Measurements from ENCODE around the gene COP1. TPM values are rescaled to one million over a fixed set of nuclear protein-coding genes. Genes with fewer than 3 reads are reported as not detected.

Gene COP1
- total and polyA plus RNA-seq, 3 experiments from 2014 or later: 39.7 to 43.0 (median 40.6) TPM

DNA sequence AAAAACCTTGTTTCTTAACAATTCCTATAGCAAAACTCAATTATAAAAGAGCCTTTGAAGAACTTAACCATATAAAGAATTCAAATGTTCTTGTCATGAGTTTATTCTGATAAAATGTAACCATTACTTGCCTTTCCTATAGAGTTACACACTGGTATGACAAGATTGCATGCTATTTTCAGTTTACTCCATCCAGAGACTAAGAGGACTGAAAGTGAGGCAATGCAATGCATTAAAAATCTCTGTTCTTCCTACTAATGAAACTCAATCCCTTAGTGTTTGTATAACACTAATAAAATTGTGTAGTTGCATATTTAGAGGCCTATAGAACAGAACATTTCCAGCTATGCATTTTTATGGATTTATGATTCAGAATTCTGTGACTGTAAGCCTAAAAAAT, 88.1 kb downstream of the COP1 start:
- Histone ChIP-seq H3K27me3 (ENCODE audit: insufficient read depth, low read length, poor library complexity, severe bottlenecking) (no peaks in the 10 kb centered on the region), H3K9me3 (ENCODE audit: low read length) (no peaks in the 10 kb centered on the region), H3K4me3 (ENCODE audit: low read length) (no peak overlapping the region), H3K36me3 (ENCODE audit: insufficient read depth, low read length) (no peaks in the 10 kb centered on the region), H3K4me1 (ENCODE audit: insufficient read depth, low read length) (no peaks in the 10 kb centered on the region), H3K27ac (ENCODE audit: low read depth, low read length) (no peak overlapping the region)
- Mint-ChIP-seq H3K27me3 (no peaks in the 10 kb centered on the region), H3K36me3 (peaks cover 13 to 50% (median 41%) of the 10 kb centered on the region in 3 donors), H3K4me3 (no peak overlapping the region), H3K4me1 (peaks cover 1 to 17% (median 9%) of the 10 kb centered on the region in 3 donors), H3K27ac (no peak overlapping the region), H3K9me3 (peaks cover 2 to 19% (median 15%) of the 10 kb centered on the region in 5 donors)
- POLR2A ChIA-PET: no interaction called here
- no peak for DNase-seq
- CTCF ChIA-PET: no interaction called here

DNA sequence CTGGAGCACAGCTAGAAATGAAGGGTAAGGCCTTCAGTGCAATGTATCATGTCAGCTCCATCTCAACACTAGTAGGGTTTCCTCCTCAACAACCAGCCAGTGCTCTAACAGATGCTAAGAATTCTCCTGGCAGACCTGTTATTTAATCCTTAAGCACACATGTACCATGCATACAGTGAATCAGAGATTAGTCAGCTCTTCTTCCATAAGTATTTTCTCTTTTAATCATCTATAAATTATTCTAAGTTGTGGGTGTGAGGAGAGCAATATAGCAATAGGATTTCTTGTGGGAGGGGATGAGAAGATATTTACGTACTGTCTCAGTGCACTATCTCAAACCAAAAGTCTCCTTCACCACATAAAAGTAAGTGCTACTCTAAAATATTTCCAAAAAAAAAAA, 95.3 kb downstream of the COP1 start:
- no peak overlapping the region for H3K27ac Mint-ChIP-seq
- no peak overlapping the region for H3K4me3 Mint-ChIP-seq
- H3K9me3 Mint-ChIP-seq: peaks cover 0 to 4% (median 2%) of the 10 kb centered on the region in 5 donors
- no peak overlapping the region for H3K4me3 ChIP-seq (ENCODE audit: low read length)
- peaks cover 21 to 67% (median 48%) of the 10 kb centered on the region in 3 donors for H3K36me3 Mint-ChIP-seq
- H3K4me1 Mint-ChIP-seq: peaks cover 19 to 29% (median 22%) of the 10 kb centered on the region in 3 donors
- H3K27ac ChIP-seq (ENCODE audit: low read depth, low read length): no peak overlapping the region
- no peaks in the 10 kb centered on the region for H3K4me1 ChIP-seq (ENCODE audit: insufficient read depth, low read length)
- H3K36me3 ChIP-seq (ENCODE audit: insufficient read depth, low read length): no peaks in the 10 kb centered on the region
- H3K27me3 ChIP-seq (ENCODE audit: insufficient read depth, low read length, poor library complexity, severe bottlenecking): no peaks in the 10 kb centered on the region
- DNase-seq: no peak
- ChIA-PET CTCF (no interaction called here), POLR2A (no interaction called here)
- no peaks in the 10 kb centered on the region for H3K27me3 Mint-ChIP-seq
- H3K9me3 ChIP-seq (ENCODE audit: low read length): no peaks in the 10 kb centered on the region

DNA sequence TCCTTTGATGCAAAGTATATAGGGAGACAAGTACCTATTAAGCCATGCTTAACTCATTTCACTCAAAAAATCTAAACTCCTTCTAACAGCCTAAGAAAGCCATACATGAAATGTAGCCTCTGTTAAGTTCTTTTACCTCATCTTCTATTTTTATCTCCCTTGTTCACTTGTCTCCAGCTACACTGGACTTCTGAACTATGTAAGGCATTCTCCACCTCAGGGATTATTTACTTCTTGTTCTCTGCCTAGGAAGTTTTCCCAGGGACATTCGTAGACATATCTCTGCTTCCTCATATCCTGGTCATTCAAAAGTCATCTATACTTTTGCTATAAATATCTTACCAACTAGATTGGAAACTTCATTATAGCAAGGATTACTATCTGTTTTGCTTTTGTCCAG, 96.9 kb downstream of the COP1 start:
- H3K27ac ChIP-seq (ENCODE audit: low read depth, low read length): no peak overlapping the region
- CTCF ChIA-PET: no interaction called here
- POLR2A ChIA-PET: no interaction called here
- no peaks in the 10 kb centered on the region for H3K27me3 Mint-ChIP-seq
- H3K27ac Mint-ChIP-seq: peak overlapping the region in 1 of 8 donors; percentile 84
- H3K4me1 Mint-ChIP-seq: peaks cover 19 to 29% (median 19%) of the 10 kb centered on the region in 3 donors
- no peaks in the 10 kb centered on the region for H3K27me3 ChIP-seq (ENCODE audit: insufficient read depth, low read length, poor library complexity, severe bottlenecking)
- no peaks in the 10 kb centered on the region for H3K9me3 ChIP-seq (ENCODE audit: low read length)
- DNase-seq: no peak
- H3K4me3 ChIP-seq (ENCODE audit: low read length): no peak overlapping the region
- no peak overlapping the region for H3K4me3 Mint-ChIP-seq
- peaks cover 0 to 4% (median 2%) of the 10 kb centered on the region in 5 donors for H3K9me3 Mint-ChIP-seq
- H3K36me3 ChIP-seq (ENCODE audit: insufficient read depth, low read length): no peaks in the 10 kb centered on the region
- H3K4me1 ChIP-seq (ENCODE audit: insufficient read depth, low read length): no peaks in the 10 kb centered on the region
- peaks cover 22 to 68% (median 47%) of the 10 kb centered on the region in 3 donors for H3K36me3 Mint-ChIP-seq

DNA sequence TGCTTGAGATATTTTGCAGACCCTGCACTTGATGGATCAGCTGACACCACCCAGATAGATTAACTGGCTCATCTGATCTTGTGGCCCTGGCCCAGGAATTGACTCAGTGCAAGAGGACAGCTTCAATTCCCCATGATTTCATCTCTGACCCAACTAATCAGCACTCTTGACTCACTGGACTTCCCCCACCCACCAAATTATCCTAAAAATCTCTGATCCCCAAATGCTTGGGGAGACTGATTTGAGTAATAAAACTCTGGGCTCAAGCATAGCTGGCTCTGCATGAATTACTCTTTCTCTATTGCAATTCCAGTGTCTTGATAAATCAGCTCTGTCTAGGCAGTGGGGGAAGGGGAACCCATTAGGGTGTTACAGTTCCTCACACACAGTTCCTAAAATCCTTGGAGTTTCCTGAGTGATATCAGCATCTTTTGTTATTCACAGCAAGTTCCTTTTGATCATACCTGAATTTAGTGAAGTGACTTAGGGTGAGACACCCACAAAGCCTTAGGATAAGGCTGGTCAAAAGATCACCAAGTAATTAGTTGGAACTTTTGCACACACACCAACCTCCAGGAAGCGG, 104.2 kb downstream of the COP1 start:
- no peaks in the 10 kb centered on the region for H3K4me1 ChIP-seq (ENCODE audit: insufficient read depth, low read length)
- H3K27ac Mint-ChIP-seq: no peak overlapping the region
- peaks cover 27 to 41% (median 32%) of the 10 kb centered on the region in 5 donors for H3K9me3 Mint-ChIP-seq
- ChIA-PET CTCF (no interaction called here), POLR2A (no interaction called here)
- H3K27ac ChIP-seq (ENCODE audit: low read depth, low read length): no peak overlapping the region
- no peak for DNase-seq
- no peaks in the 10 kb centered on the region for H3K27me3 Mint-ChIP-seq
- H3K9me3 ChIP-seq (ENCODE audit: low read length): no peaks in the 10 kb centered on the region
- no peak overlapping the region for H3K4me3 ChIP-seq (ENCODE audit: low read length)
- H3K27me3 ChIP-seq (ENCODE audit: insufficient read depth, low read length, poor library complexity, severe bottlenecking): no peaks in the 10 kb centered on the region
- H3K4me3 Mint-ChIP-seq: no peak overlapping the region
- H3K36me3 Mint-ChIP-seq: peaks cover 18 to 83% (median 67%) of the 10 kb centered on the region in 3 donors
- H3K36me3 ChIP-seq (ENCODE audit: insufficient read depth, low read length): peaks cover 14% of the 10 kb centered on the region
- peaks cover 0 to 4% (median 2%) of the 10 kb centered on the region in 3 donors for H3K4me1 Mint-ChIP-seq

DNA sequence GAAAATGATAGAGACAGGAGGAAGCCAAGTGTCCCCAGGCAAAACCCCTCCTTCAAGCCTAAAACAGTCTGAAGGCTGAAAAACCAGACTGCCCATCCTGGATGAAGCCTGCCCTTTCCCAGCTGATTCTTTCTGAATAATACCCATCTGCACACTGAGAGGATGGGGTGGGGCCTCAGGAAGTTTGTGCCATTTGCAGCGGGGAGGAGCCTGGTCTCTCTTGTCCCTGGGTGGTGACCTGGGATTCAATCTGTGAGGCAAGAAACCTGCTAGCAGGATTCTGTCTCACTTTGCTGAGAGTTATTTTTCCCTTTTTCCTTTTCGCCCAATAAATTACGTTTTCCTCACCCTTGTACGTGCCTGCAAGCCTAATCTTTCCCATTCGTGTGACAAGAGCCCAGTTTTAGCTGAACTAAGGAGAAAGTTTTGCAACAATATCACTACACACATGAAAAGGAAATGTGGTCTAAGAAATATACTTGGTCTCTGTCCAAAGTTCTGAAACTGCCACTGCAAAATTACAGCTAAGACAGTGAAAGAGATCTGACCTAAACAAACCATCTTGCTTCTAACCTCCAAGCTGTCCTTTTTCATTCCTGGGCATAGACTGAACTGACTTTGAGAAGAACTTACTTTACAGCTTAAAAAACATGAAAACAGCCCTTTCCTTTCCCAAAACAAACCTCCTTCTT, 105.0 kb downstream of the COP1 start:
- Histone ChIP-seq H3K4me3 (ENCODE audit: low read length) (no peak overlapping the region), H3K4me1 (ENCODE audit: insufficient read depth, low read length) (no peaks in the 10 kb centered on the region), H3K27me3 (ENCODE audit: insufficient read depth, low read length, poor library complexity, severe bottlenecking) (no peaks in the 10 kb centered on the region), H3K36me3 (ENCODE audit: insufficient read depth, low read length) (peaks cover 14% of the 10 kb centered on the region), H3K9me3 (ENCODE audit: low read length) (no peaks in the 10 kb centered on the region), H3K27ac (ENCODE audit: low read depth, low read length) (no peak overlapping the region)
- ChIA-PET CTCF (no interaction called here), POLR2A (no interaction called here)
- Mint-ChIP-seq H3K36me3 (peaks cover 18 to 84% (median 75%) of the 10 kb centered on the region in 3 donors), H3K27ac (no peak overlapping the region), H3K9me3 (peaks cover 29 to 48% (median 40%) of the 10 kb centered on the region in 5 donors), H3K4me1 (peaks cover 0 to 4% (median 0%) of the 10 kb centered on the region in 3 donors), H3K4me3 (no peak overlapping the region), H3K27me3 (no peaks in the 10 kb centered on the region)
- DNase-seq: no peak

DNA sequence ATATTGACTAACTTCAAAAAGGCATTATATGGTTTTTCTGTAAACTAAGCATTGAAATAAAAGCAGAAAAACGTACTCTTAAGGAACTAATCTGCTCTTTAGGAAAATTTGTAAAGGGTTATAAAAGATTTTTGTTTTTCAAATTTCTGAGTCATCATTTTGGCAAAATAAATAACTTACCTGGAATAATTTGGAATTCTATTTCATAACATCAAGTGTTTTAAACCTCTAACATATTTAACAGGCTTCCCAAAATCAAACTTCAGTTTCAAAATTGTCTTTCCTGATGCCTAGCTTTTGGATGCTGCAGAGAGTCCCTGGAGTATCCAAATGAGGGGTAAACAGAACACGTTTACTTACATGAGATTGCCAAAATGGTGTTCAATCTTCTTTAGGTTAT, 108.5 kb downstream of the COP1 start:
- no peak overlapping the region for H3K27ac Mint-ChIP-seq
- no peaks in the 10 kb centered on the region for H3K9me3 ChIP-seq (ENCODE audit: low read length)
- no peaks in the 10 kb centered on the region for H3K27me3 ChIP-seq (ENCODE audit: insufficient read depth, low read length, poor library complexity, severe bottlenecking)
- no peak overlapping the region for H3K4me3 Mint-ChIP-seq
- no peak overlapping the region for H3K4me3 ChIP-seq (ENCODE audit: low read length)
- H3K4me1 Mint-ChIP-seq: peaks cover 0 to 4% (median 0%) of the 10 kb centered on the region in 3 donors
- H3K36me3 ChIP-seq (ENCODE audit: insufficient read depth, low read length): peaks cover 14% of the 10 kb centered on the region
- no peak overlapping the region for H3K27ac ChIP-seq (ENCODE audit: low read depth, low read length)
- no peak for DNase-seq
- peaks cover 25 to 58% (median 48%) of the 10 kb centered on the region in 5 donors for H3K9me3 Mint-ChIP-seq
- no peaks in the 10 kb centered on the region for H3K4me1 ChIP-seq (ENCODE audit: insufficient read depth, low read length)
- CTCF ChIA-PET: no interaction called here
- H3K27me3 Mint-ChIP-seq: no peaks in the 10 kb centered on the region
- POLR2A ChIA-PET: no interaction called here
- peaks cover 13 to 83% (median 75%) of the 10 kb centered on the region in 3 donors for H3K36me3 Mint-ChIP-seq

DNA sequence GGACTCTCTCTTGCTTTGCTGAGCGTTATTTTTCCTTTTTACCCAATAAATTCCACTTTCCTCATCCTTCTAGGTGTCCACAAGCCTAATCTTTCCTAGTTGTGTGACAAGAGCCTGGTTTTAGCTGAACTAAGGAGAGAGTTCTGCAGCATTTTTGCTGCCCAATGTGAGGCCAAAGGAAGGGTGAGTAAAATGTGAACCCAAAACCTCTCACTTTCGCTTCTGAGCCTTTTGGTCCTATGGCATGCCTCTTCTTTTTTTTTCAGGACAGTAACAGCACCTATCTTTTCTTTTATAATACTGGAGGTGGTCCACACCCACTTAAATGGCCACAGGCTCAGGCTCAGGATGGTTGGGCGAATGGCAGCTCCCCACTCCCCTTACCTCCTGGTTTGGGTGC, 111.1 kb downstream of the COP1 start:
- Histone ChIP-seq H3K36me3 (ENCODE audit: insufficient read depth, low read length) (peaks cover 13% of the 10 kb centered on the region), H3K9me3 (ENCODE audit: low read length) (no peaks in the 10 kb centered on the region), H3K27me3 (ENCODE audit: insufficient read depth, low read length, poor library complexity, severe bottlenecking) (no peaks in the 10 kb centered on the region), H3K4me3 (ENCODE audit: low read length) (no peak overlapping the region), H3K27ac (ENCODE audit: low read depth, low read length) (no peak overlapping the region), H3K4me1 (ENCODE audit: insufficient read depth, low read length) (no peaks in the 10 kb centered on the region)
- ChIA-PET POLR2A (no interaction called here), CTCF (no interaction called here)
- Mint-ChIP-seq H3K9me3 (peaks cover 14 to 46% (median 39%) of the 10 kb centered on the region in 5 donors), H3K27ac (no peak overlapping the region), H3K4me3 (no peak overlapping the region), H3K27me3 (no peaks in the 10 kb centered on the region), H3K36me3 (peaks cover 11 to 65% (median 55%) of the 10 kb centered on the region in 3 donors), H3K4me1 (peaks cover 0 to 12% (median 4%) of the 10 kb centered on the region in 3 donors)
- no peak for DNase-seq

DNA sequence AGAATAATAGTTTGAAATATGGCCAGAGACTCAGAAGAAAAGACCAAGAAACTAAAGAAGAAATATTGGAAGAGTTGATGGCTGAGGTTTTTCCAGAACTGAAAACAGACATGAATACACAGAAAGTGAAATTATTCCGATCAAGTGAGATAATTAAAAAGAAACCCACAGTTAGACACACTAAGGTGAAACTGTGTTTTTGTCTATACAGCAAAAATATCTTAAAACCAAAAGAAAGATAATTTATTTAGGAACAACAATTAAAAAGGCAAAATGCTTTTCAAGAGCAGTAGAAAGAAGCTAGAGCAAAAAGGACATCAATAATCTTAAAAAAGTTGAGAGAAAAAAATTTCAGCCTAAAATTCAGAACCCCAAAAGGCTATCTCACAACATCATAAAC, 116.3 kb downstream of the COP1 start:
- POLR2A ChIA-PET: no interaction called here

More for the DNA sequence above, 116.3 kb downstream of the COP1 start:
- H3K27me3 Mint-ChIP-seq: no peaks in the 10 kb centered on the region
- H3K4me1 Mint-ChIP-seq: peaks cover 6 to 27% (median 15%) of the 10 kb centered on the region in 3 donors
- peaks cover 0 to 18% (median 9%) of the 10 kb centered on the region in 5 donors for H3K9me3 Mint-ChIP-seq
- no peak for DNase-seq
- no peaks in the 10 kb centered on the region for H3K4me1 ChIP-seq (ENCODE audit: insufficient read depth, low read length)
- H3K27ac Mint-ChIP-seq: no peak overlapping the region
- H3K4me3 ChIP-seq (ENCODE audit: low read length): no peak overlapping the region
- no peak overlapping the region for H3K27ac ChIP-seq (ENCODE audit: low read depth, low read length)
- no peaks in the 10 kb centered on the region for H3K36me3 ChIP-seq (ENCODE audit: insufficient read depth, low read length)
- CTCF ChIA-PET: interaction anchor here (0.6 kb wide), 1 partner anchor 68 kb away, joined by 3 read pairs; no protein-coding TSS in a partner anchor
- no peaks in the 10 kb centered on the region for H3K9me3 ChIP-seq (ENCODE audit: low read length)
- H3K36me3 Mint-ChIP-seq: peaks cover 7 to 49% (median 31%) of the 10 kb centered on the region in 3 donors
- no peak overlapping the region for H3K4me3 Mint-ChIP-seq
- H3K27me3 ChIP-seq (ENCODE audit: insufficient read depth, low read length, poor library complexity, severe bottlenecking): no peaks in the 10 kb centered on the region

Data from CD8-positive, alpha-beta memory T cell (primary cell).